GM18498 (cell line): Measurements from ENCODE around the gene KPNB1.

Source experiments
- ATAC-seq: cut with Tn5 transposase; IDR thresholded peaks from one replicate; pipeline ENCODE4 v1.9.1; 2021; ENCODE audit warnings: mild to moderate bottlenecking, moderate library complexity; ENCODE audit not compliant: unreplicated experiment

Gene KPNB1

GRCh38 chr17:47649153-47649971 is at the start of gene KPNB1:
KPNB1 (plus strand) TSS chr17:47649919; CDS start chr17:47650245, 326 bp downstream.
- ATAC-seq: peak; percentile 80

GRCh38 chr17:47603830-47604597 is 45.7 kb upstream of the KPNB1 start:
- ATAC-seq: no peak

- no peak for ATAC-seq
These were observed 45.2 kb upstream of the KPNB1 start for GRCh38 chr17:47604598-47604927.

- ATAC-seq: no peak
These were observed 44.7 kb upstream of the KPNB1 start for GRCh38 chr17:47605011-47605410.

- no peak for ATAC-seq
These were observed 42.2 kb upstream of the KPNB1 start for GRCh38 chr17:47607481-47607880.

- ATAC-seq: no peak
These were observed 38.1 kb upstream of the KPNB1 start for GRCh38 chr17:47611372-47612350.

- ATAC-seq: no peak
These were observed 33.8 kb upstream of the KPNB1 start for GRCh38 chr17:47615766-47616424.

- no peak for ATAC-seq
These were observed 31.3 kb upstream of the KPNB1 start for GRCh38 chr17:47618410-47618809.

- no peak for ATAC-seq
These were observed 29.0 kb upstream of the KPNB1 start for GRCh38 chr17:47620503-47621245.

GRCh38 chr17:47621293-47622179 is 28.2 kb upstream of the KPNB1 start:
- no peak for ATAC-seq

- no peak for ATAC-seq
These were observed 27.6 kb upstream of the KPNB1 start for GRCh38 chr17:47622180-47622549.

GRCh38 chr17:47624727-47625068 is 25.0 kb upstream of the KPNB1 start:
- no peak for ATAC-seq

GRCh38 chr17:47628014-47628566 is 21.6 kb upstream of the KPNB1 start:
- ATAC-seq: no peak

GRCh38 chr17:47629826-47630225 is 19.9 kb upstream of the KPNB1 start:
- no peak for ATAC-seq

GRCh38 chr17:47630614-47631013 is 19.1 kb upstream of the KPNB1 start:
- ATAC-seq: no peak

GRCh38 chr17:47632991-47633390 is 16.7 kb upstream of the KPNB1 start:
- ATAC-seq: no peak

GRCh38 chr17:47633996-47634395 is 15.7 kb upstream of the KPNB1 start:
- ATAC-seq: no peak

- ATAC-seq: no peak
These were observed 14.8 kb upstream of the KPNB1 start for GRCh38 chr17:47634870-47635269.

- ATAC-seq: no peak
These were observed 14.0 kb upstream of the KPNB1 start for GRCh38 chr17:47635734-47636133.
